GM12892 (cell line): Measurements from ENCODE around the gene GAS2L2.

Experiments used
- POLR2A ChIP-seq: IDR thresholded peaks from 2 replicates; pipeline ENCODE4 v1.6.1; 2011; ENCODE audit warnings: low read depth, low read length, control low read depth
- POLR2AphosphoS5 ChIP-seq: IDR thresholded peaks from 2 replicates; pipeline ENCODE4 v1.6.1; 2011; ENCODE audit warnings: low read depth, low read length, control low read depth

DNA sequence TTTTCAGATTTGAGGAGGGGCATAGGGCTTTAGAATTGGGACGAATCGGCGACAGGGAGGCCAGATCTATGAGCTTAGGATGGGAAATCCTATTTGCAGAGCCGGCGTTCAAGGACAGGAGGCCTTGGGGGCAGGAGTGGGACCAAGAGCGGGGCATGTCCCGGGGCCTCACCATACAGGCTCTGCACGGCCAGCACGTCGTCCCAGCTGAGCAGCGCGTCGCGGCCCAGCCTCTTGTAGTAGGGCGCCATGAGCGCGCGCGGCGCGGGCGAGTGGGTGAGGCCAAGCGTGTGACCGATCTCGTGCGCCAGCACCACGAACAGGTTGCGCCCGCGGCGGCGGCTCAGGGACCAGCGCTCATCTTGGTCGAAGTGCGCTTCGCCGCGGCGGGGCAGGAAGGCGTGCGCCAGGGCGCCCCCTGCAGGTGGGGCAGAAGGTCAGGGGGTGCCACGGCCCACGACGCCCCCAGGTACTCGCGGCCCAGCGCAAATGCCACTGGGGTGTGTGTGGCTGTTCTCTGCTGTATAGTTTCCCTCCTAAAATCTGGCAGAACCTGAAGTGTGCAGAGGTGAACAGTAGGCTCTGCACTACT lies 17.0 kb upstream of the GAS2L2 start:
- no peak for TF ChIP-seq POLR2AphosphoS5
- no peak for TF ChIP-seq POLR2A
